Measurements from ENCODE around the gene NKAIN2.
"Not testable (repeated sequence)": the region's sequence is repeated elsewhere in the genome, so short reads cannot be mapped to it uniquely, and the experiment has no call there.

NKAIN2 gene

GRCh38 chr6:124163676-124164075, 360.0 kb downstream of the NKAIN2 start:
- TF ChIP-seq CTCF (IDR thresholded peaks at IDR 0.05; ENCODE audit: low read depth, low read length) = no peak

DNA sequence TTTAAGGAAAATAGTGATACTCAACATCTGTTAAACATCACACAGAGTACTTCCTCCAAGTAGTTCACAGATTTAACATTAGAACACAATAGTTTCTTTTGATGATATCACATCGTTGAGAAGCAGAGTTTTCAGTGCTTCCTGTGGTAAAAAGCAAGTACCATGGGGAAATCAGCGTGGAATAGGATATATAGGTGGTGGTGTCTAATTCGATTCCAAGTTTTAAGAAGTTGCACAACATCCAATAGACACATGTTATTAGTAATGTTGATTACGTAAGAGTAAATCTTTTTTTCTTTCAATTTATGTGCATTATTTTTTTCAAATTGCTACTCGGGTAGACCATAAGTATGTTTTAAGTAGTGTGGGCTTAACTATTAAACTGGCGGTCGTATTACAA, 360.7 kb downstream of the NKAIN2 start:
- DNase-seq (ENCODE audit: extremely low read depth, low read depth) = no peak
- TF ChIP-seq CTCF (IDR thresholded peaks at IDR 0.05; ENCODE audit: low read depth, low read length) = no peak

More at GRCh38 chr6:124163676-124164075, 360.0 kb downstream of the NKAIN2 start:
- no peak for DNase-seq (ENCODE audit: extremely low read depth, low read depth)

- not testable (repeated sequence) for DNase-seq (ENCODE audit: extremely low read depth, low read depth)
These were observed 363.6 kb downstream of the NKAIN2 start for GRCh38 chr6:124167249-124167648.

DNA sequence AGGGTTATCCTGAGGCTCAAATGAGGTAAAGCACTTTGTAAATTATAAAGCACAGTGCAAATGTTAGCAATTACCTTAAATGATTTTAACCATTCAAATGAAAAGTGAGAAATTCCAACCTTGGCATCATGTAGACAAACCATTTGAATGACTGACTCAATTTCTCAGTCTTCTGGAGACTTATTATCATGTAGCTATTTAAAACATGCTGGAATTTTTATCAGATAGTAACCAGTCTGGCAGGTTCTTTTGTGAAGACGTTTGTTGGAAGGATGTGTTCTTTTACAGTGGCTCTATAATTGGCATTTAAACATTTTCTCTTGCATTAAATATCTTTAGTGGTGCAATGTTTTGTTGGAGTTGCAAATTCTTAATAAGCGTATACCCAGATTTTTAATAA, 386.6 kb downstream of the NKAIN2 start:
- no peak for DNase-seq (ENCODE audit: extremely low read depth, low read depth)
- TF ChIP-seq CTCF (IDR thresholded peaks at IDR 0.05; ENCODE audit: low read depth, low read length) = no peak

GRCh38 chr6:124193132-124193531, 389.5 kb downstream of the NKAIN2 start:
- no peak for TF ChIP-seq CTCF (IDR thresholded peaks at IDR 0.05; ENCODE audit: low read depth, low read length)
- DNase-seq (ENCODE audit: extremely low read depth, low read depth) = no peak

DNA sequence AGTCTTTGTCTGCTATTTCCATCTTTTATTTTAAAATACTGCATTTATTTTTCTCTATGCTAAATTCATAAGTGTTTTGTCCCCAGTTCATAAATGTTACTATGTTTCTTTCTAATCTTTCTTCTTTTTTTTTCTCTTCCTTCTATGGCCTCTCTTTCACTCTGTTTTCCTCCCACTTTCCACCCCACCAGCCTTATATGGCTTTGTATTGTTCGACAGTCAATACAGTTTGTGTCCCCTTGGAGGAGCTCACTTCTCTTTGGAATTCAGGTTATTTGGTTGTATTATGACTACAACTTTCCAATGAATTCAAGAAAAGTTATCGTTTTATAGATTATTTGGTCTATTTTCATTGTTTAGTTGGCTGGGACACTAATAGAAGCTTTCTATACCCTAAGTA, 393.5 kb downstream of the NKAIN2 start:
- no peak for DNase-seq (ENCODE audit: extremely low read depth, low read depth)
- TF ChIP-seq CTCF (IDR thresholded peaks at IDR 0.05; ENCODE audit: low read depth, low read length) = no peak

- TF ChIP-seq CTCF (IDR thresholded peaks at IDR 0.05; ENCODE audit: low read depth, low read length) = no peak
- DNase-seq (ENCODE audit: extremely low read depth, low read depth) = no peak
These were observed 395.6 kb downstream of the NKAIN2 start for GRCh38 chr6:124199286-124199685.

- DNase-seq (ENCODE audit: extremely low read depth, low read depth) = no peak
- TF ChIP-seq CTCF (IDR thresholded peaks at IDR 0.05; ENCODE audit: low read depth, low read length) = no peak
These were observed 397.0 kb downstream of the NKAIN2 start for GRCh38 chr6:124200661-124201060.
